Fibroblast of pulmonary artery (primary cell): ENCODE results near the gene INAFM1.

ENCODE experiments used
- DNase-seq: peaks from one replicate; pipeline ENCODE4 v3.0.0-alpha.2; 2010; ENCODE audit warnings: low read depth
- H3K4me3 ChIP-seq: replicated peaks from 2 replicates; pipeline ENCODE4 v1.5.1; 2011; ENCODE audit warnings: low read depth, mild to moderate bottlenecking, control low read depth, low read length, moderate library complexity
- TF ChIP-seq, protein P1 (sequence below): IDR thresholded peaks from 2 replicates; pipeline ENCODE4 v1.5.1; 2011; ENCODE audit warnings: mild to moderate bottlenecking, control low read depth, low read length, inconsistent platforms; ENCODE audit errors: missing control alignments

Gene INAFM1

DNA sequence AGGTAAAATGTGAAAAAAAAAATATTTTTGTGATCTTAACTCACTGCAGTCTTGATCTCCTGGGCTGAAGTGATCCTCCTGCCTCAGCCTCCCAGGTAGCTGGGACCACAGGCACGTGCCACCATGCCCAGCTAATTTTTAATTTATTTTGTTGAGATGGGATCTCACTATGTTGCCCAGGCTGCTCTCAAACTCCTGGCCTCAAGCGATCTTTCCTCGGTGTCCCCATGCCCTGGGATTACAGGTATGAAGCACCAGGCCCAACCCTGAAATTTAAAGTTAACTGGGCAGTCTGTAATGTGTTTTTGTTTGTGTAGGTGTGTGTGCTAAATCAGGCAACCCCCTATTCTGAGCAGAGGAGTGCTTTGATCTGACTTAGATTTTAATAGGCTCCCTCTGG lies 31.6 kb downstream of the INAFM1 start:
- H3K4me3 ChIP-seq = no peak overlapping the region
- DNase-seq = no peak
- TF ChIP-seq, protein P1, sequence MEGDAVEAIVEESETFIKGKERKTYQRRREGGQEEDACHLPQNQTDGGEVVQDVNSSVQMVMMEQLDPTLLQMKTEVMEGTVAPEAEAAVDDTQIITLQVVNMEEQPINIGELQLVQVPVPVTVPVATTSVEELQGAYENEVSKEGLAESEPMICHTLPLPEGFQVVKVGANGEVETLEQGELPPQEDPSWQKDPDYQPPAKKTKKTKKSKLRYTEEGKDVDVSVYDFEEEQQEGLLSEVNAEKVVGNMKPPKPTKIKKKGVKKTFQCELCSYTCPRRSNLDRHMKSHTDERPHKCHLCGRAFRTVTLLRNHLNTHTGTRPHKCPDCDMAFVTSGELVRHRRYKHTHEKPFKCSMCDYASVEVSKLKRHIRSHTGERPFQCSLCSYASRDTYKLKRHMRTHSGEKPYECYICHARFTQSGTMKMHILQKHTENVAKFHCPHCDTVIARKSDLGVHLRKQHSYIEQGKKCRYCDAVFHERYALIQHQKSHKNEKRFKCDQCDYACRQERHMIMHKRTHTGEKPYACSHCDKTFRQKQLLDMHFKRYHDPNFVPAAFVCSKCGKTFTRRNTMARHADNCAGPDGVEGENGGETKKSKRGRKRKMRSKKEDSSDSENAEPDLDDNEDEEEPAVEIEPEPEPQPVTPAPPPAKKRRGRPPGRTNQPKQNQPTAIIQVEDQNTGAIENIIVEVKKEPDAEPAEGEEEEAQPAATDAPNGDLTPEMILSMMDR = no peak

DNA sequence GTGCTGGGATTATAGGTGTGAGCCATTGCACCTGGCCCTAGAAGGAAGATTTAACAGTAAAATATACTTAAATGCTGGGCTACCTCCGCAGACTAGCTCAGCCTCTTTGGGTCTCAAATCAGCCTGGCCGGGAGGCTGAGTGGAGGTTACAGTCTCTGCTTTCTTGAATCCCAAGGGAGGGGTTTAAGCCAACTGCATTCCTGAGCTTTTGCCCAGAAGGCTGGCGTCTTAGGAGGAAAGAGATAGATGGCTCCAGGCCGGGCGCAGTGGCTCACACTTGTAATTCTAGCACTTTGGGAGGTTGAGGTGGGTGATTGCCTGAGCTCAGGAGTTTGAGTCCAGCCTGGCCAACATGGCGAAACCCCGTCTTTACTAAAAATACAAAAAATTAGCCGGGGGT lies 34.4 kb downstream of the INAFM1 start:
- TF ChIP-seq, protein P1 = no peak
- peak; percentile 39 for DNase-seq
- H3K4me3 ChIP-seq = no peak overlapping the region

DNA sequence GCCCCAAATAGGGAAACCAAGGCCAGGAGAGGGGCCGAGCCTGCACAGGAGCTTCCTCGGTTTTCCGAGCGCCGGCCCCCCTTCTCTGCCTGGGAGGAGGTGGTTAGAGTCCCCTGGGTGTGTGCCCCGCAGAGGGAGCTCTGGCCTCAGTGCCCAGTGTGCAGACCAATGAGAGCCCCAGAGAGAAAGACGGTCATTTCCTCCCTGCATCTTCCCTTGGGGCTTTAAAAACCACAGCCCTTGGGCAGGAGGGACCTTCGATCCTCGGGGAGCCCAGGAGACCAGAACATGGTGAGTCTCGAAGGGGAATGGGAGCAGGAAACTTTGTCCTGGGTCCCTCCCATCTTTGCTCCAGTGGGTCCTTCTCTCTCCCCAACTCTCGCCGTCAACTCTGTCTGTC lies 34.9 kb downstream of the INAFM1 start, which contains the start of gene C5AR1:
C5AR1 (plus strand) TSS at position 254 of the 400 bp plus-strand sequence; CDS start at position 289, 35 bp downstream.
- TF ChIP-seq, protein P1 = no peak
- no peak within 1 kb of the TSS for H3K4me3 ChIP-seq
- no peak for DNase-seq

DNA sequence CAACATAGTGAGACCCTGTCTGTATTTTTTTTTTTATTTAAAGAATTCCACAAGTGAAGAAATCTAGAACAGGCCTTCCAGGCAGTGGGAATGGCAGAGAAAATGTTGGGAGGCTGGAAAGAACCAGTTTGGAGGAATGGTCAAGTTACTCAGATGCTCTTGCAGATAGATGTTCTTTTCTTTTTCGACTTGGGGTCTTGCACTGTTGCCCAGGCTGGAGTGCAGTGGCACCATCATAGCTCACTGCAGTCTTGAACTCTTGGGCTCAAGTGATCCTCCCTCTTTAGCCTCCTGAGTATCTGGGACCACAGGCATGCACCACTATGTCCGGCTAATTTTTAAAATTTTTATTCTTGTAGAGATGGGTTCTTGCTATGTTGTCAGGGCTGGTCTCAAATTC lies 35.6 kb downstream of the INAFM1 start:
- no peak for DNase-seq
- no peak overlapping the region for H3K4me3 ChIP-seq
- TF ChIP-seq, protein P1 = no peak

DNA sequence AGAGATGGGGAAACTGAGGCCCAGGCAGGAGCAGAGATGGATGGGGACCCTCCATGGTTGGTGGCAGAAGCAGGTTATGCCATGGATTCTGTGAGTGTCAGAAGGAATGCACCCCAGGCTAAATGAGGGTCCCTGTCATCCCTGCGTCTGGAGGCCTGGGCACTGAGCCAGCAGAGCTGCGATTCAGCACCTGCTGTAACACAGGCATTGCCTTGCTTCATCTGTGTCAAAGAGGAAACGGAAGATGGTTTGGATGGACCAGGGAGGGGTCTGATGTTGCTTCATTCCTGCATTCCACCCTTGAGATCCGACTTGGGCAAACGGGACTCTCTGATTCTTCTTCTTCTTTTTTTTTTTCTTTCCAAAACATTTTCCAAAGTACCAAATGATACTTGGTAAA lies 36.1 kb downstream of the INAFM1 start:
- TF ChIP-seq, protein P1 = no peak
- DNase-seq = peak; percentile 46
- no peak overlapping the region for H3K4me3 ChIP-seq

DNA sequence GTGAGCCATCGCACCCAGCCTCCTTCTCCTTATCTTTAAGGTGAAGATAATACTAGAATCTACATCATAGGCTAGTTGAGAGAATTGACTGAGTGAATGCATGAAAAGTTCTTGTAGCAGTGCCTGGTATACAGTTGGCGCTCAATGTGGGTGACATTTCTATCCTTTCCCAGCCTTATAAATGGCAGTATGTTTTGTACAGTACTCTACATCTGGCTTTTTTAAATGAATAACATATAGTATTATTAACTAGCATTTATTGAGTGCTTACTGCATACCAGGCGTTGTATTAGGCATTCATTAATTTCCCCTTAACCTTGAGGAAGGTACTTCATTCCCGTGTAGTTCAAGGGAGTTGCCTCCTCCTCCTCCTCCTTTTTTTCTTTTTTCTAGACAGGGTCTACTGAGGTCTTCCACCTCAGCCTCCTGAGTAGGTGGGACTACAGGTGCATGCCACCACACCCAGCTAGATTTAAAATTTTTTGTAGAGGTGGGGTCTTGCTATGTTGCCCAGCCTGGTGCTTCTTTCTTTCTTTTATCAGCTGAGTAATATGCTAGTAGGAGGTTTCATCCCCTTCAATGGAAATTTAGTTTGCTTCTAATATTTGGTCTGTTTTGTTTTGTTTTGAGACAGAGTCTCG lies 37.8 kb downstream of the INAFM1 start:
- no peak for DNase-seq
- TF ChIP-seq, protein P1 = no peak
- H3K4me3 ChIP-seq = no peak overlapping the region

DNA sequence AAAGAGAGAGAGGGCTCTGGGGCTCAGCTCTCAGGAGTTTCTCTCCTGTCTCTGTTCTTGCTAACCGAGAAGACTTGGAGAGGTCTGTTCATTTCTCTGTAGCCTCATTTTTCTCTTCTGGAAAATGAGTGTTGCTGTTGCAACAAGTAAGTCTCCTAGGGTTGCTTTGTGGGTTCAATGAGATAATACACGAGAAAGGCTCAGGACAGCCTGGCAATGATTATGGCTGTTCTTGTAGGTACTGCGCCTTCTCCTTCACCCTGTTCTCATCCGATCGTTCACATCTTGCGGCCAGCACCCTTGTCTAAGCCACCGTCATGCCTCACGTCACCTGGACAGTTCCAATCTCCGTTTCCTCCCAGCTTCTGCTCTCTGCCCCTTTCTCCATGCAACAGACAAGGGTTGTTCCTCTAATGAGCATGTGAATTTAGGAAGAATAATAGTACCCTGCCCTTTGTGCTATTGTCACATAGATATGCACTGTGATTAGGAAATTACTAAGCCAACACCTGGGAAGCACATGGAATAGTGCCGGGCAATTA lies 39.1 kb downstream of the INAFM1 start:
- TF ChIP-seq, protein P1 = no peak
- no peak for DNase-seq
- no peak overlapping the region for H3K4me3 ChIP-seq
